OCI-M2 (cell line): Measurements from ENCODE around the gene XBP1.
"Not testable (repeated sequence)": the region's sequence is repeated elsewhere in the genome, so short reads cannot be mapped to it uniquely, and the experiment has no call there.

ENCODE experiments used
- DNase-seq: peaks from one replicate; lab custom pipeline; 2025; ENCODE audit not compliant: unreplicated experiment; lab: John Stamatoyannopoulos, UW

Gene XBP1

GRCh38 chr22:28800308-28801041 lies at the start of gene XBP1:
Gene XBP1 (minus strand): TSS chr22:28800569.
- peak; percentile 35 for DNase-seq

- no peak for DNase-seq
Measured at GRCh38 chr22:28846994-28847393, 46.6 kb upstream of the XBP1 start.

DNA sequence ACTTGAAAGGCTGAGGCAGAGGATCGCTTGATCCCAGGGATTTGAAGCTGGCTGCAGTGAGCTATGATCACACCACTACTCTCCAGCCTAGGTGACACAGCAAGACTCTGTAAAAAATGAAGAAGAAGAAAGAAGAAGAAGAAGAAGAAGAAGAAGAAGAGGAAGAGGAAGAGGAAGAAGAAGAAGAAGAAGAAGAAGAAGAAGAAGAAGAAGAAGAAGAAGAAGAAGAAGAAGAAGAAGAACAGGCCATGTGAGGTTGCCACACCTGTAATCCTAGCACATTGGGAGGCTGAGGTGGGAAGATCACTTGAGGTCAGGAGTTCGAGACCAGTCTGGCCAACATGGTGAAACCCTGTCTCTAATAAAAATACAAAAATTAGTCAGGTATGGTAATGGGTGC lies 43.9 kb upstream of the XBP1 start:
- DNase-seq: not testable (repeated sequence)

GRCh38 chr22:28843633-28844032 lies 43.3 kb upstream of the XBP1 start:
- DNase-seq: no peak

GRCh38 chr22:28841111-28841510 lies 40.7 kb upstream of the XBP1 start:
- no peak for DNase-seq

DNA sequence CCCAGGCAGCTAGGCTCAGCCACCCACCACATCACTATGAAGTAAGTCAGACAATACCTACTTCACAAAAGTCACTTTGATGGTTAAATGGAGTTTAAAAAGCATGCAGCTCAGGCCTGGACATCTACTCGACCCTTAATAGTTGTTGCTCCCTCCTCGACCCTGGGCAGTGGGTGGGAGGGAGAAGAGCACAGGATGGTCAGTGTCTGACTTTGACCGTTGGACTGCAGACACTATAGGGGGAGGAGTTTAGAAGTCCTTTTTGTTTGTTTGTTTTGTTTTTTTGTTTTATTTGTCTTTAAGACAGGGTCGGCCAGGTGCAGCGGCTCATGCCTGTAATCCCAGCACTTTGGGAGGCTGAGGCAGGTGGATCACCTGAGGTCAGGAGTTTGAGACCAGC lies 38.6 kb upstream of the XBP1 start:
- DNase-seq: no peak

GRCh38 chr22:28837640-28838039 lies 37.3 kb upstream of the XBP1 start:
- no peak for DNase-seq

DNA sequence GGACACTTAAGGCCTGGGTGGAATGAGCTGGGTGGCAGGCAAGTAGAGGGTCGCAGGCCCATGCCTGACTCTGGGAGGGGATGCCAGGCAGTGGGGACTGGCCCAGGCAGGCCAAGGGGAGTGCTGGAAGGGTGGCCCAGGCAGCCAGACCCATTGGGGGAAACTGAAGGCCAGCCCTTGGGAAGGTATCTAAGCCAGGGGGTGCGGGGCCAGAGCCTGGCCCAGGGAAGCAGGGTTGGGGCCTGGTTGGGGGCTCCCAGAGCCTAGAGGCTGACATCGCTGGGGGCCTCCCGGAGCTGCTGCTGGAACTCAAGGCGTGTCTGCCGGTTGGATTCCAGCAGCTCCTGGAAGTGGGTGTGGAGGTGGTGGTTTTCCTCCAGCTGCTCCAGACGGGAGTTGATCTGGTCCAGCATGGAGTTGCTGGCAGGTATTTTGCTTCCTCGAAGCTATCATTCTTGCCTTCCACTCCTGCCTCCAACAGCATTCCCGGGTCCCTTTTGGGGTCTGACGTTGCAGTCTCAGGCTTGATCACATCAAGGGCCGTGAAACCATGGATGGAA lies 35.3 kb upstream of the XBP1 start:
- DNase-seq: no peak

GRCh38 chr22:28833276-28833923 lies 33.0 kb upstream of the XBP1 start:
- no peak for DNase-seq

DNA sequence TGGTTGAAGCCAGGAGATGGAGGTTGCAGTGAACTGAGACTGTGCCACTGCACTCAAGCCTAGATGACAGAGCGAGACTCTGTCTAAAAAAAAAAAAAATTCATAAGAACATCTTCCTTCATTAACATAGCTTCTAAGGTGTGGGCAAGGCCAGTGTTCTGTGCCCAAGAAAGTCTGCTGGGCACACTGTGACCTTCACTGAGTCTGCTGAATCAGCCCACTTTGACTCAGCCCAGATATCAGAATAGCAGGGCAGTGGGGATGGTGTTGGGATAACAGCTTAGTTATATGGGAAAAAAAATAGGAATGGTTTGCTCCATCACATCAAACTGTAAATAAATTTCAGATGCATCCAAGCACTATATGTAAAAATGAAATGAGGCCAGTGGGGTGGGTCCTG lies 32.4 kb upstream of the XBP1 start:
- no peak for DNase-seq

- DNase-seq: no peak
Measured at GRCh38 chr22:28831140-28832072, 31.0 kb upstream of the XBP1 start.

DNA sequence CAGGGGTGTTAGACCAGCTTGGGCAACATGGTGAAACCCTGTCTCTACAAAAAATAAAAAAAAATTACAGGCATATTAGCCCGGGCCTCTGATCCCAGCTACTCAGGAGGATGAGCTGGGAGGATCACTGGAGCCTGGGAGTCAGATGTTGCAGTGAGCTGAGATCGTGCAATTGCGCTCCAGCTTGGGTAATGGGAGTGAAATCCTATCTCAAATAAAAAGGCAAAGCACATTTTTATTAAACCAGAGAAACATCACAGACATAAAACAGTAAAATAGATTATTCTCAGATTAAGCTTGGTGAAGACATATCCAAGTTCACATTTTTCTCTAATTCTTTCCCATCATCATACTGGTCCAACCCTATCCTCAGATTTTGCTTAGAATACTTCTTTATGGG lies 30.1 kb upstream of the XBP1 start:
- no peak for DNase-seq

DNA sequence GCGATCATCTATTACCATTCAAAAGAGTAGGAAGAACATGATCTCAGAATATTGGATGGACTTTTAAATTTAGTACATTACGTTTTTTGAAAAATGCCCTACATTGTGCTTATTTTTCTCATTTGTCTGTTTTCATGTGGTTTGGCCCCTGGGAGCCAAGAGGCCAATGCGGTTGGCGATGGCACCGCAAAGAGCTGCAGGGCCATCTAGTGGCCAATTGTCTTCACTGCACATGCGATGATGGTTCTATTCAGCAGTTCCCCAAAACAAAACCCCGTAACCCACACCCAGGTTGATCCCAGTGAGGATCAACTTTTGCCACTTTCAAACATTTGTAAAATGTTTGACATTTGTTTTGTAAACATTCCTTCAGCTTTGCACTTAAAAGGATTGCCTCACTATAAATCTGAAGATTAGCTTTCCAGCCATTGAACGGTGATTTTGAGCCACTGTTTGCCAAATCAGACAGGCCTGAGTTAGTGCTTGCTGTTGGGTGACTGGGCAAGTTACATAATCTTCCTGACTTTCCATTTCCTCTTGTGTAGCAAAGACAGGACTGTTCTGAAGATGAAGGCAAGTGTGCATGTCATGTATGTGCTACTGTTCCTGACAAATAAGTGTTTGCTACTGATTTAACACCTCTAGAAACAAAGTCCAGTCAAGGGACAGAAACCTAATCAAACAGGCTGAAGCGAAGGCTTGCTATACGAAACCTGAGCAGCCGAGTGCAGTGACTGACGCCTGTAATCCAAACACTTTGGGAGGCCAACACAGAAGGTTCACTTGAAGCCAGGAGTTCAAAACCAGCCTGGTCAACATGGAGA lies 29.2 kb upstream of the XBP1 start:
- DNase-seq: peak; percentile 44

DNA sequence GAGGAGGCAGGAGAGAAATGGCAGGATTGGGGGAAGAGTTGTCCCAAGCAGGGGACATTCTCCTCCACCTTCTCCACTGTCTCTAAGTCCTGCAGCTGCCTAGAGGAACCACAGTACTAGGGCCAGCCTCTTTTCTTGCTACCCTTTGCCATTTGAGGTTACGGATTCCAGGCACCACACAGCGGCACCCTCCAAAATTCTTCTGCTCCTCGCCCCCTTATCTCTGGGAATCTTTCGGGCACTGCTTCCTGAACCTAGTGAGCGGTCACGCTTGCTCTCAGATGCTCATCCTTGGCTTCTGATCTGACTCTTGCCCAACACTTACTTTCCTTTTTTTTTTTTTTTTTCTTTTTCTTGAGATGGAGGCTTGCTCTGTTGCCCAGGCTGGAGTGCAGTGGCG lies 26.6 kb upstream of the XBP1 start:
- DNase-seq: no peak

DNA sequence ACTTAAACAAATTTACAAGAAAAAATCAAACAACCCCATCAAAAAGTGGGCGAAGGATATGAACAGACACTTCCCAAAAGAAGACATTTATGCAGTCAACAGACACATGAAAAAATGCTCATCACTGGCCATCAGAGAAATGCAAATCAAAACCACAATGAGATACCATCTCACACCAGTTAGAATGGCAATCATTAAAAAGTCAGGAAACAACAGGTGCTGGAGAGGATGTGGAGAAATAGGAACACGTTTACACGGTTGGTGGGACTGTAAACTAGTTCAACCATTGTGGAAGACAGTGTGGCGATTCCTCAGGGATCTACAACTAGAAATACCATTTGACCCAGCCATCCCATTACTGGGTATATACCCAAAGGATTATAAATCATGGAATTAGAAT lies 26.1 kb upstream of the XBP1 start:
- not testable (repeated sequence) for DNase-seq

- not testable (repeated sequence) for DNase-seq
Measured at GRCh38 chr22:28824455-28824854, 24.1 kb upstream of the XBP1 start.

DNA sequence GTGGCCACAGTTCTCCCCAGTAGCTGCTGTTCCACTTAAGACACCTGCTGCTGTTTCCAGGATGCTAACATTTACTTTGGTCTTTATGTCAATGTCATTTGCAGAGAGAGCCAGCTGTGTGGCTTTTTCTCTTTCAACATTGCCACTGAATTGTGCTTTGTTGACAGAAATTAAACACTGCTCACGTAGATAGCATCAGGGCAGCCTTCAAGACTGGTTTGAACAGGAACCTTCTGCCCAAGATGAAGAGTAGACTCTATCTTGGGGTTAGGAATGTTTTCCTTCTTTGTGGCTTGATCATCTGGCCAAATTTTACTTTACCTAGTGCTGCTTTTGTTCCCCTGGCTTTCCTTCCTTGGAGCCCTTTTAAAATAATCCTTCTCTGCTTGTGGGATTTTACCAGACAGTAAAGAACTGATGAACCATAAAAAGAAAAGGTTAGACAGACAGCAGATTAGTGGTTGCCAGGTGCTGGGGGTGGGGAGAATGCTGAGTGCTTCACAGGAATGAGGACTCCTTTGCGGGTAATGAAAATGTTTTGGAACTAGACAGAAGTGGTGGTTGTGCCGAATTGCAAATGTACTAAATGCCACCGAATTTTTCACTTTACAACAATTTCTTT lies 22.7 kb upstream of the XBP1 start:
- DNase-seq: no peak

GRCh38 chr22:28821452-28821851 lies 21.1 kb upstream of the XBP1 start:
- no peak for DNase-seq

DNA sequence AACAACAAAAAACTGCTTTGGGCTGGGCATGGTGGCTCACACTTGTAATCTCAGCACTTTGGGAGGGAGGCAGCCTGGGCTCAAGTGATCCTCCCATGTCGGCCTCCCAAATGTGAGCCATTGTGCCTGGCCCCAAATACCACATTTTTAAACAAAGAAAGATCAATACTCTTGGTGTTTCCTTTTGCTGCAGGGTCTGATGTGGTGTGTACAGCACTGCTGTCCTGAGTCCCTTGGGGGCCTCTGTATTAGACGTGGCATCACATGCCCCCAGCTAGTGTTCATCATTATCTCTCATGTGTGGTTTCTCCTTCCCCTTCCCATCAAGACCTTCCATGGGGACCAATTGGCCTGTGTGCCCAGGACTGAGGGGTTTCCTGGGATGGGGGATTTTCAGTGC lies 20.5 kb upstream of the XBP1 start:
- DNase-seq: no peak
